SHP77 treated with DMSO at 0.1 percent for 48 hours (cell line): Measurements from ENCODE around the gene OR10J1.
"Not testable (repeated sequence)": the region's sequence is repeated elsewhere in the genome, so short reads cannot be mapped to it uniquely, and the experiment has no call there.

ENCODE experiments used
- DNase-seq: peaks from one replicate; lab custom pipeline; 2025; lab: John Stamatoyannopoulos, UW

OR10J1 gene, protein sequence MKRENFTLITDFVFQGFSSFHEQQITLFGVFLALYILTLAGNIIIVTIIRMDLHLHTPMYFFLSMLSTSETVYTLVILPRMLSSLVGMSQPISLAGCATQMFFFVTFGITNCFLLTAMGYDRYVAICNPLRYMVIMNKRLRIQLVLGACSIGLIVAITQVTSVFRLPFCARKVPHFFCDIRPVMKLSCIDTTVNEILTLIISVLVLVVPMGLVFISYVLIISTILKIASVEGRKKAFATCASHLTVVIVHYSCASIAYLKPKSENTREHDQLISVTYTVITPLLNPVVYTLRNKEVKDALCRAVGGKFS

DNA sequence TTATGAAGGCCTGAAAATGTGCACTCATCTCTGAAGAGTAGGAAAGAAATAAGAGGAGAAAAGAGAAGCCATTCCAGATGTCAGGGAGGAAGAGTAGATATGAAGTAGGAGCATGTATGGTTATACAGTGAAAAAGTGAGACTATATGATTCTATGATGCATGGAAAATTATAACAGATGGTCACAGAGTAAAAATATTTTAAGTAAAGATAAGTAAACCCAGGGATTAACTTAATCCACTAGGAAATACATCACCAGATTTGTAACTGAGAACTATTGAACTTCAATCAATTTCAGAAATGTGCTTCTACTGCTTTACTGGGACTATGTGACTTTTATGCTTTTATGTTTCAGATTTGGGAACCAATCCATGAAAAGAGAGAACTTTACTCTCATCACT lies at the start of gene OR10J1:
TSS of gene OR10J1 (plus strand) at position 301 of the 400 bp plus-strand sequence. CDS start at position 371, 70 bp downstream.
- DNase-seq = no peak

DNA sequence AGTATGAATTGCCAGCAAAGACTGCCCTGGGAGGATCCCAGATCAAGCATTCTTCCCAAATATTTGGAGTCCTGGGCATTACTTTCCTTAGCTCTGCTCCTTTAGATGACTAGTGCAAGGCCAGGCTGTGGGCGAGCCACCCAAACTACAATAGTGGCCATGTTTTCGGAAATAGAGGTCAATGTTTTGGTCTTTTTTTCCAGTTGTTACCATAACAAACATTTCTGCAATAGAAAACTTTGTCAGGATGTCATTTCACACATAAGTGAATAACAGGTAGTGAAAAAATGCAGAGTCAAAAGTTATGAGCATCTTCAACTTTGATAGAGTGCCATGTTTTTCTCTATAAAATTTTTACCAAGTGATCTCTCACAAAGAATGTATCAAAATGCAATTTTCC lies 32.7 kb upstream of the OR10J1 start:
- DNase-seq = no peak

DNA sequence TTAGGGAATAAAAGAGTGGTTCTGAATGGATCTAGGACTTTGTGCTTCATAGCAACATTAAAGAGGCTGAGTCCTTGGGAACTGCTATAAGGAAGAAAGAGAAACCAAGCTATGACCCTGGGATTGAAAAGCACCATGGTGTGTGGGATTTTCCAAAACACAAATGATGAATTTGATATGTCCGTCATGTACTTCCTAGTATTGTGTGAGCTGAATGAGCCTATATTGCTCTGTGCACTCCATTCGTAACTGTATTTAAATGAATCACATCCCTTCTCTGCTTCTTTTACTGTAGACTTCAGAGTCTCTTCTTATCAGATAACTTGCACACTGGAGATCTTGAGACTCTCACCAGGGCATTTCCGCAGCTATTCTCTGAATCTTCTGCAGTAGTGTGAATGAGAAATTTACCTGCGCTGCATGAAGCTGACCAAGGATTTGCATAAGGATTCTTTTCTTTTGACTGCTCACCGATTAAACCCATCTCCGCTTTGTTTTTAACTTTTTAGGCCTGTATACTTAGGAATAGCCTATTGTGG lies 30.6 kb upstream of the OR10J1 start:
- DNase-seq = no peak

DNA sequence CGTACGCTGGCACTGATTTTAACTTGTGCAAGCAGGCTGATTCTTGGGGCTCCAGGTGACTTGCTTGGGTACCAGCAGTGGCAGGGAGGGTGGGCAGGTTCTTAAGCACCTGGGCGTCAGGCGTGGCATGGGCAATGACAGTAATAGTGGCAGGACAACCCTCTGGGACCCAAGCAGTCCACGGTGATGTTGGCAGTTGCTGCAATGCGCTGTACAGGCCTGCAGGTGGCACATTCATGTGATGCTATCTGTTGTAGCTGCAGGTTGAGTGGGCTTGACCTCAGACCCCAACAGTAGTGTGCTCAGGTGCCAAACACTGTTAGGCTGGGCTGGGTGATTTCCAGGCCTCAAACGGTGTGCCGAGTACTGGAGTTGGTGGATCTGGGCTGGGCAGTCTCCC lies 17.7 kb upstream of the OR10J1 start:
- DNase-seq = no peak

DNA sequence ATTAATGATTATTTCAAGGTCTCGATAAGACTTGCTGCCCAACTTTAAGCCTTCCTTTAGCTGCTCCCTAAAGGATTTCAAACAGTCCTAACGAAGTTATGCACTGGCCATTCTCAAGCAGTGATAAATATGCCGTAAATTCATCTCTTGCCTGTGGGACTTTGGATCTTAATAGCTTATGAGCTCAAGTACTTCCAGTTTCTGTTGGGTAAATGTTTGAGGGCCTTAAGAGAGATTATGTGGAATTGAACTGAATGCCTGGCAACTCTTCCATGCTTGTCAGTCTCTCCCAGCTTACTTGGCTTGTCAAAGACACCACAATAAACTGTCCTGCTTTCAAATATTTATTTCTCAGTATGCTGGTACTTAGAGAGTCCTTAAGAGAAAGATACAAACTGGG lies 11.0 kb upstream of the OR10J1 start:
- DNase-seq = no peak

DNA sequence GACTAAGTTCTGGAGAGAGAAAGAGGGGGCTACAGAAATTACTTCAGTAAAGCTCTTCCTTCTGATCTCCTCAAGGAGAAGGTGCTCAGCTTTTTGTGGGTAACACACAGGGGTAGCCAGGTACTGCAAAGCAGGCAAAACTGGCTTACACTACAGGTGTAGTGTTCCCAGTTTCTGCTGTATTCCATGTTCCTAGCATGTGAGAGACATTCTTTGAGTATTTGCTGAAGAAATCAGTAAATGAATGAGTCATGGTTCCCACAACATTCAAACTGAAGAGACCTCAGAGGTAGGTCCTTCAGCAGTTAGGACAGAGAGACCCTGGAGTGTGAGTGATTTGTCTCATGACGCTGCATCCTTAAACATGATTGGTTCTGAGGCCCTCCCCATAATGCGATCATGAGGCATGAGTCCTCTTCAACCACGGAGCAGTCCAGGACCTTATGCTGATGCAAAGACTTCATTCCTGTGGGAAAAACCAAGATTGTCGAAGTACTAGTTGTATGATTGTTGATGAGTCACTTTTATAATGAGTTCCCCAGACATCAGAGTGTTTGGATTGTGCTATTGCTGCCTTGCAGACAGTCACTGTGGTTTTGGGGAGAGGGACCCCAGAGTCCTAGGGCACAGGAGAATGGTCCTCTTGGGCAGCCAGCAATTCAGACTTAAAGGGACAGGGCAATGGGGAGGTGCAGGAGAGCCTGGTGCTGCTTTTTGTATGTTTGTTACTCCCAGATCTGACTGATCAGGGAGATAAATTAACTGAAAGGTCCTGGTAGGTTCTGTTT lies 10.3 kb upstream of the OR10J1 start:
- DNase-seq = no peak

DNA sequence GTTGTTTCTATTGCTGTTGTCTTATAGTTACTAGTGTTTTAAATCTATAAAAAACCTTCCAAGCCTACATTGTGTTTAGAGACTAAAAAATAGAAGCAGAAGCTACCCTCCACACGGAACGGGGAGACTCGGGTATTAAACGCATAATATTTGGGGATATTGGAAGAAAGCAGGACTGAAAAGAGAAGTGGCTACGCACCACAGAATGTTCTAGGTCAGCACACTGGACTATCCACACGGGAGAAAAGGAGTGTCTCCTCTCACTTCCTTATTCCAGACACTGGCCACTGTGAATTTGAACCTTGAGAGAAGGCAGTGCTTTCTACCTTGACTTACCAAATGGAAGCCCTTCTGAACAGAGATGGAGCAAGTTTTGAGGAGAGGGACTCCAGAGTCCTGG lies 8.5 kb upstream of the OR10J1 start:
- no peak for DNase-seq

DNA sequence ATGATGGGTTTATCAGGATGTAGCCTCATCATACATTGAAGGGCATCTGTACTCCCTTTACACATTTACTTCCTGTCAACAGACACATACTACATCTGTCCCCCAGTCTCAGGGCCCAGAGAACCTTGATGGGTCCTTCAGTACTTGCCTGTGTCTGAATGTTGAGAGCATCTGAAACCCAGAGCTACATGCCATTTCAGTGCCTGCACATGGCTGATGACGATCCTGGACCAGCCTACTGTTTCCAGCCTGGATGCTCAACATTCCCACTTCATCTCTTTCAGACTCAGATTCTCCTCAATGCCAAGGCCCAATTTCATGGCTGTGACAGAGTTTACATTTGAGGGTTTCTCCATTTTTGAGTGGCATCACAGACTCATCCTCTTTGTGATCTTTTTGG lies 7.6 kb upstream of the OR10J1 start, which contains the start of gene OR10J4:
TSS of gene OR10J4 (plus strand) at position 301 of the 400 bp plus-strand sequence.
- DNase-seq = no peak

DNA sequence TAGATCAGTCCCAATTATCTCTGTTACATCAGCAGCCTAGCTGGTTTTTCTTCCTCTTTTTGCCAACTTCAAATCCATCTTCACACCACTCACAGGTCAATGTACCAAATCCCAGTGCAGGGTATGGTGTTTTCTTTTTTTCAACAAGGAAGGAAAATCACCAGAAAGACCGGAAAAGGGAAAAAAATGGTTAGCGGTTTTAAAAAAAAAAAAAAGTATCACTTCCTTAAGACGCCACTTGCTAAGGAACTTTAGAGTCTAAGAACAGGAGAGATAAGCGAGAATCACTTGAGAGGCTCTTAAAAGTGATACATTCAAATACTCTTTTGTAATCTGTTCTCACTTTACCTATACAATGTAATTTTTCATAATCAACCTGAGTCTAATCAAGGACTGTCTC lies 3.1 kb upstream of the OR10J1 start:
- no peak for DNase-seq

DNA sequence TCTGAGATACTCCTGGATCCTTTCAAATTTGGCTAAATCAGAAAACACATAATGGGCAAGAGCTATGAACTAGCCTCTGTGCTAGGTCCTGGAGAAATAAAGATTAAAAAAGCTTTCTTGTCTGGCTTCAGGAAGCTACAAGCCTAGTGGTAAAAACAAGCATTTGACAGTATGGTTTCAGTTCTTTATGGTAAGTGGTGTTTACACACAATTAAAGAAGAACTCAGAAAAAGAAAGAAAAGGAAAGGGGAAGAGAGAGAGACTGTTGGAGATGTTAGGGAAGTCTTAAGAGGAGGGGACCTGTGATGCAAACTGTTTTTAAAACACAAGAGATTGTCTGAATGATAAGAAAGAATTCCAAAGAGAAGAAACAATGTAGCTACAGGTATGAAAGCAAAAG lies 1.8 kb downstream of the OR10J1 start:
- no peak for DNase-seq

DNA sequence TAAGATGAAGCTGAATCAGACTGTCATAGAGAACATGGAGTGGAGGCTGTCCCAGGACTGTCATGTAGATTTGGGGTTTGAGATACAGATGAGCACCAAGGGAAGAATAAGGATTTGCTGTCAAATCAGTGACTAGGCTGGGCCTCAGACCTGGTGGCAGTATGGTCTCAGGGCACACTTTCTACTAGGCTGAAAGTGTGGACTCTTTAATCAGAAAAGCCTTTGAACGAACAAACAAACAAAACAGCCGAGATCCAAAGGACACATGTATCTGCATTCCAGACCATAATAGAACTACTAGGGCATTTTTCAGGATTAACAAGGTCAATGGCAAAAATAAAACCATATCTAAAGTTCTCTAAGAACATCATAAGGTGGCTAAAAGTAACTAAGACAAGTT lies 2.9 kb downstream of the OR10J1 start:
- DNase-seq = no peak

DNA sequence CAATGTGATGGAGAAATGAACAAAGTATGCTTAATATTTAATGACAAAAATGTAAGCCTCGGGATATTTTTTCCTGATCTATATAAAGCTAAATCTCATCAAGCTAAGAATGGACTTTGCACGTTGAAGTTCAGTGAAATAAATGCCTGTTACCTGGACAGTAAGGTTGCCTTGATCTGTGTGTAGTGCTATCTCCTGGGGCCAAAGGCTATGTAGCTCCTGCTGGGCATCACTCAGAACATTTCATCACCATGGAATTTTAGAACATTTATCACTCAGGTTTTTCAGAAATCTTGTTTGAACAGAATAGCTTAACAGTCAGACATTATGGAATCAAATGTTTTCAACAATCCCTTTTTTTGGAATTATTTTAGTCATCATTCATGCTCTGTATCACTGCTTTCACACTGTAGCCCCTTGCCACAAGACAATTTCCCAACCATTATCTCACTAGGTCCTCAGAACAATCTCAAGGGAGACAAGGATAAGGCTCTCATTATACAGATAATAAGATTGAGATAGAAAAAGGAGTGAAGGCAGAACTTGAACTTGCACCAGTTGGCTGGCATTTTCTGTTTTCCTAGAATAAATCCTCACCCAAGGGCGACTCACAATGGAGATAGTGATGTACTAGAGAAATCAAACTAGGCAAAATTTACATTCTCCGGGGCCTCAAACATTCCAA lies 3.7 kb downstream of the OR10J1 start:
- DNase-seq = no peak

DNA sequence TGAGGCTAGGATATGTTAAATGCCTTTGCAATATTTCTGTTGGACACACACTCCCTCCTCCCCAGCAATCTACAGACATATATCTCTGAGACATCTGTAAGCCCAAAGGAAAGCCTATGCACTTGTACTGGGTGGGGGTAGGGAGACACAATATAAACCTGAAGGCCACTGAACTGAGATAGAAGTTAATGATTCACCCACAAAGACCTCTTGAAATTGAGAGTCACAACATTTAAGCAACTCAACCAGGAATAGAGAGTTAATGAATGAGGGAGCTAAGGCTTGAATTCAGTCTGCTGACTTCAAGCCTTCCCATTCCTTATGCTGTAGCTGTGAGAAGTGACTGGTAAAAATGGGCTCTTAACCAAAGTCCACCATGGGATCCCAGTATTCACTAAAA lies 5.0 kb downstream of the OR10J1 start:
- no peak for DNase-seq

DNA sequence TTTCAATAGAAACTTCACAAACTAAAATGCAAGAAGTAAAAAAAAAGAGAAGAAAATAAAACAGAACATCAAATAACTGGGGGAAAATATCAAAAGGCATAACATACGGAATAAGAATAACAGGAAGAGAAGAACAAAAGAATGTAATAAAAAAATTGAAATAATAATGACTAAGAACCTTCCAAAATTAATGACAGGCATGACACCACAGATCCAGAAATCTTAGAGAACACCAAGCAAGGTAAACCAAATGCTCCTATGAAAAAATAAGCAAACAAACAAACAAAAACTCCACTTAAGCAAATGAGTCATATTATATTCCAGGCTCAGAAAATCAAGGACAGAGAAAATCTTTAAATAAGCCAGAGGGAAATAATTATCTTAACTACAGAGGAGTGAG lies 8.7 kb downstream of the OR10J1 start:
- DNase-seq = no peak

DNA sequence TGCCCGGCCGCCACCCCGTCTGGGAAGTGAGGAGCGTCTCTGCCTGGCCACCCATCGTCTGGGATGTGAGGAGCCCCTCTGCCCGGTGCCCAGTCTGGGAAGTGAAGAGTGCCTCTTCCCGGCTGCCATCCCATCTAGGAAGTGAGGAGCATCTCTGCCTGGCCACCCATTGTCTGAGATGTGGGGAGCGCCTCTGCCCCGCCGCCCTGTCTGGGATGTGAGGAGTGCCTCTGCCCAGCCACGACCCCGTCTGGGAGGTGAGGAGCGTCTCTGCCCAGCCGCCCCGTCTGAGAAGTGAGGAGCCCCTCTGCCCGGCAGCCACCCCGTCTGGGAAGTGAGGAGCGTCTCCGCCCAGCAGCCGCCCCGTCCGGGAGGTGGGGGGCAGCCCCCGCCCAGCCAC lies 10.1 kb downstream of the OR10J1 start:
- not testable (repeated sequence) for DNase-seq

DNA sequence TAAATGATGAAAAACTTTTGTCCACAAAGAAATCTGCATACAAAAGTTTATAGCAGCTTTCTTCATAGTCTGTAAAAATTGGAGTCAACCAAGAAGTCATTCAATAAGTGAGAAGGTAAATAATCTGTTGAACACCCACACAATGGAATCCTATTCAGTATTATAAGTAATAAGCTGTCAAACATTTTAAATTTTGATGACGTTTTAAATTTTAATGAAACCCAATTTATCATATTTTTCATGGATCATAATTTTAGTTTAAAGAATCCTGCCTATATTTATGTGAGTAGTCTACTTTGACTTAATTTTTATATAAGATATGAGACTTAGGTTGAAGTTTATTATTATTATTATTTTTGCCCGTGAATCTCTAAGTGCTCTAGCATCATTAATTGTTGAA lies 20.0 kb downstream of the OR10J1 start:
- DNase-seq = no peak

DNA sequence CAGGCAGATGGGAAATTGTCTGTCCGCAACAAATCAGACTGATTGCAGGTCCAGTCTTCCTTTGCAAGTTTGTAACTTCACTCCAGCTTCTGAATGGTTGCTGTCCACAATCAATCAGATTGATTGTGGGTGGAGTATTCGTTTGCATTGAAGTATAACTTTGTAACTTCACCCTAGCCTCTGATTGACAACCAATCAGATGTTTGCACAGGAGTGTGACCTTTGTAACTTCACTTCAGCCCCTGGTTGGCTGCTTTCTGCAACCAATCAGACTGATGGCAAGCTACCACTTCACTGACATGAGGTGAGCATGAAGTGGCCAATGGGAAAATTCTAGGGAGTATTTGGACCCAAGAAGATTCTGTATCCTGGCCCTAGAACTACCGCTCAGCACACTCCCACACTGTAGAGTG lies 25.7 kb downstream of the OR10J1 start:
- no peak for DNase-seq

DNA sequence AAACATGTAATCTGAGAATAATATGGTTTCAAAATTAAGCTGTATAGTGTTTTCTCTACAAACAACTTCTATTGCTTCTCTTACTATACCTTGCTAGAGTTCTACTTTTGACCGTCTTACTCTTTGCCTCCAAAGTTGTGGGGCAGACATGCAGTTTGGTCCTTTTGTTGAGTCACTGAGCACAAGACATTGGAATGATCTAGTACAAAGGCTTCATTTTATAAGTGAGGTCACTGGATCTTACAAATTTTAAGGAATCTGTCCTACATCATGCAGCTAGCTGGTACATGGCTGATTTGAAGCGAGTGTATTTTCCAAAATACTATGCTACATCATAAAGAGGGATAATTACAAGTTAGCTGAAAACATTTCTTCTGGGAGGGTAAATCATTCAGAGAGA lies 28.8 kb downstream of the OR10J1 start:
- no peak for DNase-seq

DNA sequence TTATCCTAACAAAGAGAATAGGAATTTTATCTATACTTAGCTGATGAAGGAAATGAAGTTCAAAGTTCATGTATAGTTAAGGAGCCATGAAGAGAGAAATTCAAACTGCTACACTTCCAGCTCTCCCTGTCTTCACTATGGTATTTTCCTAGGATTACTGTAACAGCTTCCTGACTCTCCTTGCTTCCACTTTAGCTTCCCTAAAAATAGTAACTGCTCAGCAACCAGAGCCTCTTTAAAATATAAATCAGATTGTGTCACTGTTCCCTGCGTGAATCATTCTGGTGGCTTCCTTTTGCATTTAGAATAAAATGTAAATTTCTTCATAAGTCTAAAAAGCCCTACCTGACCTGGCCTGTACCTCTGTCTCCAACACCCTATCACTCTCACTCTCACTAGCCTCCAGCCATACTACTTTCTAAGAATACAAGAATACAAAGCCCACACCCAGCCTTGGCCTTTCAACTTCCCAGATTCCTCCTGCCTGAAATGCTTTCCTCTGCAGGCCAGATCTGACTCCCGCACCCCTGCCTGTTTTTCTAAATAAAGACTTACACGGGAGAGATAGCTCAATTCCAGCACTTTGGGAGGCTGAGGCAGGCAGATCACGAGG lies 30.5 kb downstream of the OR10J1 start:
- DNase-seq = no peak

DNA sequence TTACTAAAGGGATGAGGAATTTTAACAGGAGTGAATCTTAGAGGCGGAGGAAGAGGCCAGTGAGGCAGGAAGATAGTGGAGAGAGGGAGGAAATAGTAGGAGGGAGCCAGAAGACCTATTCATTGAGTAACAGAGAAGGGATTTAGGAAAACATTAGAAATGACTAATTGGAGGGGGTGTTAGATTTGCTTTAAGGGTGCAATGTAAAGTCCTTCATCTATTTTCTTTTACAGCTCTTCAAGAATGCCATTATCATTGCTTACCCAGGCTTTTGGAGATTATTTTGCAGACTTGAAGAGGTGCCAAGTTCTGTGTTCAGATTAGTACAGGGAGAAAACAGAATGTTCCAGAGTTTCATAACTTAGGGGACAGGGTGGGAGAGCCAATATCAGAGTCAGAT lies 33.8 kb downstream of the OR10J1 start:
- no peak for DNase-seq

DNA sequence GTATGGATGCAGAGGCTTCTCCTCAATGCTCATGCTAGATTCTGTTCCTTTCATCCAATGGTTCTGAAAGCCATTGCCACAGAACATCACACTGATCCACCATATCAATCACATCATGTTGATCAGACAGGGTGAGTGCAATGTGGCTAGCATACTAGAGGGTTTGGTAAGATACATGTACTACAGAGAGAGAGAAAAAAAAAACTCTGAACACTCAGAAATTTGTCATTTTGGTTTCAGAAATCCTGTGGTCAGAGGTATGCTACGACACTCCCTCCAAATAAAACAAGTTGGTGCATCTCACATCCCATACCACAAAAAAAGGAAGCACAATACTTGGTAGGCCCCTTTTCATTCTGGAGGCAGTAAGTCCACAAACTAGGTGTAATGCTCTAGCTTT lies 35.4 kb downstream of the OR10J1 start:
- DNase-seq = no peak

DNA sequence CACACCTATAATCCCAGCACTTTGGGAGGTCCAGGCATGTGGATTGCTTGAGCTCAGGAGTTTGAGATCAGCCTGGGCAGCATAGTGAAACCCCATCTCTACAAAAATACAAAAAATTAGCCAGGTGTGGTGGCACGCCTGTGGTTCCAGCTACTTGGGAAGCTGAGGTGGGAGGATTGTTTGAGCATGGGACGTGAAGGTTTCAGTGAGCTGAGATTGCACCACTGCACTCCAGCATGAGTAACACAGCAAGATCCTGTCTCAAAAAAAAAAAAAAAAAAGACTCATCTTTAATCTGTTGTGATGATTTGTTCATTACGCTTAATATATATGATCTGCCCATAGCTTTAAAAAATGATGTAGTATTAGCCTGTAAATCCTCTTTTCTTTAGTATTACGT lies 44.0 kb downstream of the OR10J1 start:
- no peak for DNase-seq
